ENCODE data around the gene BTG4. TPM values are rescaled to one million over a fixed set of nuclear protein-coding genes. Genes with fewer than 3 reads are reported as not detected.

The BTG4 gene
- total RNA-seq, 1 experiment from 2014 or later, result not detected

GRCh38 chr11:111522426-111522825, 10.2 kb upstream of the BTG4 start (continued):
- TF ChIP-seq AR (CRISPR knock-in tag; IDR thresholded peaks at IDR 0.05) (no peak), ZNF232 (CRISPR knock-in tag; IDR thresholded peaks at IDR 0.05) (no peak), SP1 (CRISPR knock-in tag; conservative IDR thresholded peaks at IDR 0.05) (no peak)

GRCh38 chr11:111521135-111521534, 8.9 kb upstream of the BTG4 start:
- Mint-ChIP-seq H3K27me3 (ENCODE audit: low read depth) (no peaks in the 10 kb centered on the region), H3K27ac (no peak overlapping the region), H3K9me3 (no peaks in the 10 kb centered on the region), H3K4me1 (peaks cover under 1% of the 10 kb centered on the region; the same call in 1 of the 2 replicates), H3K36me3 (no peaks in the 10 kb centered on the region), H3K4me3 (no peak overlapping the region)
- ATAC-seq, result no peak
- ChIA-PET POLR2A (no interaction called here), CTCF (no interaction called here)
- DNase-seq (ENCODE audit: low spot score), result no peak
- TF ChIP-seq ZNF219 (CRISPR knock-in tag; IDR thresholded peaks at IDR 0.05; ENCODE audit: borderline replicate concordance) (no peak), TEAD1 (CRISPR knock-in tag; IDR thresholded peaks at IDR 0.05) (no peak), ETV6 (CRISPR knock-in tag; IDR thresholded peaks at IDR 0.05) (no peak), E2F1 (CRISPR knock-in tag; IDR thresholded peaks at IDR 0.05) (no peak), EMX1 (CRISPR knock-in tag; IDR thresholded peaks at IDR 0.05) (no peak)
- TF ChIP-seq, protein P1, sequence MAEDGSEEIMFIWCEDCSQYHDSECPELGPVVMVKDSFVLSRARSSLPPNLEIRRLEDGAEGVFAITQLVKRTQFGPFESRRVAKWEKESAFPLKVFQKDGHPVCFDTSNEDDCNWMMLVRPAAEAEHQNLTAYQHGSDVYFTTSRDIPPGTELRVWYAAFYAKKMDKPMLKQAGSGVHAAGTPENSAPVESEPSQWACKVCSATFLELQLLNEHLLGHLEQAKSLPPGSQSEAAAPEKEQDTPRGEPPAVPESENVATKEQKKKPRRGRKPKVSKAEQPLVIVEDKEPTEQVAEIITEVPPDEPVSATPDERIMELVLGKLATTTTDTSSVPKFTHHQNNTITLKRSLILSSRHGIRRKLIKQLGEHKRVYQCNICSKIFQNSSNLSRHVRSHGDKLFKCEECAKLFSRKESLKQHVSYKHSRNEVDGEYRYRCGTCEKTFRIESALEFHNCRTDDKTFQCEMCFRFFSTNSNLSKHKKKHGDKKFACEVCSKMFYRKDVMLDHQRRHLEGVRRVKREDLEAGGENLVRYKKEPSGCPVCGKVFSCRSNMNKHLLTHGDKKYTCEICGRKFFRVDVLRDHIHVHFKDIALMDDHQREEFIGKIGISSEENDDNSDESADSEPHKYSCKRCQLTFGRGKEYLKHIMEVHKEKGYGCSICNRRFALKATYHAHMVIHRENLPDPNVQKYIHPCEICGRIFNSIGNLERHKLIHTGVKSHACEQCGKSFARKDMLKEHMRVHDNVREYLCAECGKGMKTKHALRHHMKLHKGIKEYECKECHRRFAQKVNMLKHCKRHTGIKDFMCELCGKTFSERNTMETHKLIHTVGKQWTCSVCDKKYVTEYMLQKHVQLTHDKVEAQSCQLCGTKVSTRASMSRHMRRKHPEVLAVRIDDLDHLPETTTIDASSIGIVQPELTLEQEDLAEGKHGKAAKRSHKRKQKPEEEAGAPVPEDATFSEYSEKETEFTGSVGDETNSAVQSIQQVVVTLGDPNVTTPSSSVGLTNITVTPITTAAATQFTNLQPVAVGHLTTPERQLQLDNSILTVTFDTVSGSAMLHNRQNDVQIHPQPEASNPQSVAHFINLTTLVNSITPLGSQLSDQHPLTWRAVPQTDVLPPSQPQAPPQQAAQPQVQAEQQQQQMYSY (CRISPR knock-in tag; IDR thresholded peaks at IDR 0.05), result no peak

GRCh38 chr11:111520560-111520959, 8.4 kb upstream of the BTG4 start:
- Mint-ChIP-seq H3K9me3 (no peaks in the 10 kb centered on the region), H3K27me3 (ENCODE audit: low read depth) (peaks cover 1% of the 10 kb centered on the region), H3K36me3 (no peaks in the 10 kb centered on the region), H3K4me3 (no peak overlapping the region), H3K4me1 (no peaks in the 10 kb centered on the region), H3K27ac (no peak overlapping the region)
- POLR2A ChIA-PET, result no interaction called here
- CTCF ChIA-PET, result no interaction called here
- no peak for TF ChIP-seq ZNF671 (CRISPR knock-in tag; IDR thresholded peaks at IDR 0.05)
- TF ChIP-seq ATF1 (CRISPR knock-in tag; IDR thresholded peaks at IDR 0.05), result no peak
- no peak for TF ChIP-seq ESRRA (CRISPR knock-in tag; IDR thresholded peaks at IDR 0.05; ENCODE audit: borderline replicate concordance)
- no peak for ATAC-seq
- DNase-seq (ENCODE audit: low spot score), result no peak

GRCh38 chr11:111518668-111519067, 6.5 kb upstream of the BTG4 start:
- CTCF ChIA-PET, result no interaction called here
- TF ChIP-seq NFYB (CRISPR knock-in tag; conservative IDR thresholded peaks at IDR 0.05; ENCODE audit: low read depth) (no peak), KAT7 (CRISPR knock-in tag; IDR thresholded peaks at IDR 0.05; ENCODE audit: borderline replicate concordance) (no peak), ATF6 (CRISPR knock-in tag; IDR thresholded peaks at IDR 0.05) (no peak), SMAD3 (CRISPR knock-in tag; IDR thresholded peaks at IDR 0.05; ENCODE audit: borderline replicate concordance) (no peak), ZNF512 (CRISPR knock-in tag; IDR thresholded peaks at IDR 0.05; ENCODE audit: borderline replicate concordance) (no peak), MAX (CRISPR knock-in tag; IDR thresholded peaks at IDR 0.05) (no peak)
- TF ChIP-seq, protein P2, sequence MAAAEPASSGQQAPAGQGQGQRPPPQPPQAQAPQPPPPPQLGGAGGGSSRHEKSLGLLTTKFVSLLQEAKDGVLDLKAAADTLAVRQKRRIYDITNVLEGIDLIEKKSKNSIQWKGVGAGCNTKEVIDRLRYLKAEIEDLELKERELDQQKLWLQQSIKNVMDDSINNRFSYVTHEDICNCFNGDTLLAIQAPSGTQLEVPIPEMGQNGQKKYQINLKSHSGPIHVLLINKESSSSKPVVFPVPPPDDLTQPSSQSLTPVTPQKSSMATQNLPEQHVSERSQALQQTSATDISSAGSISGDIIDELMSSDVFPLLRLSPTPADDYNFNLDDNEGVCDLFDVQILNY (CRISPR knock-in tag; IDR thresholded peaks at IDR 0.05), result no peak

More at GRCh38 chr11:111518668-111519067, 6.5 kb upstream of the BTG4 start:
- H3K27me3 Mint-ChIP-seq (ENCODE audit: low read depth), result peaks cover 19% of the 10 kb centered on the region
- ATAC-seq (no peak), DNase-seq (ENCODE audit: low spot score) (no peak)
- H3K4me3 Mint-ChIP-seq, result no peak overlapping the region
- POLR2A ChIA-PET, result no interaction called here
- 0 out of 2 replicates have a peak, but pooled peaks cover 4% of the 10 kb centered on the region for H3K4me1 Mint-ChIP-seq
- H3K9me3 Mint-ChIP-seq, result no peaks in the 10 kb centered on the region
- no peaks in the 10 kb centered on the region for H3K36me3 Mint-ChIP-seq
- H3K27ac Mint-ChIP-seq, result no peak overlapping the region
